ENCODE measurements around the gene AADACL4. TPM values are rescaled to one million over a fixed set of nuclear protein-coding genes. Genes with fewer than 3 reads are reported as not detected.
"Not testable (repeated sequence)": the region's sequence is repeated elsewhere in the genome, so short reads cannot be mapped to it uniquely, and the experiment has no call there.

The AADACL4 gene
- total RNA-seq, 1 donor from 2014 or later: not detected

- no peak for DNase-seq (ENCODE audit: low read depth, low spot score)
- Mint-ChIP-seq H3K9me3 (no peaks in the 10 kb centered on the region), H3K27me3 (ENCODE audit: low read depth) (peaks cover 4% of the 10 kb centered on the region), H3K4me3 (no peak overlapping the region), H3K4me1 (peaks cover 6% of the 10 kb centered on the region), H3K27ac (ENCODE audit: unreplicated experiment) (no peak overlapping the region), H3K36me3 (ENCODE audit: low read depth) (no peaks in the 10 kb centered on the region)
- TF ChIP-seq, protein P1, sequence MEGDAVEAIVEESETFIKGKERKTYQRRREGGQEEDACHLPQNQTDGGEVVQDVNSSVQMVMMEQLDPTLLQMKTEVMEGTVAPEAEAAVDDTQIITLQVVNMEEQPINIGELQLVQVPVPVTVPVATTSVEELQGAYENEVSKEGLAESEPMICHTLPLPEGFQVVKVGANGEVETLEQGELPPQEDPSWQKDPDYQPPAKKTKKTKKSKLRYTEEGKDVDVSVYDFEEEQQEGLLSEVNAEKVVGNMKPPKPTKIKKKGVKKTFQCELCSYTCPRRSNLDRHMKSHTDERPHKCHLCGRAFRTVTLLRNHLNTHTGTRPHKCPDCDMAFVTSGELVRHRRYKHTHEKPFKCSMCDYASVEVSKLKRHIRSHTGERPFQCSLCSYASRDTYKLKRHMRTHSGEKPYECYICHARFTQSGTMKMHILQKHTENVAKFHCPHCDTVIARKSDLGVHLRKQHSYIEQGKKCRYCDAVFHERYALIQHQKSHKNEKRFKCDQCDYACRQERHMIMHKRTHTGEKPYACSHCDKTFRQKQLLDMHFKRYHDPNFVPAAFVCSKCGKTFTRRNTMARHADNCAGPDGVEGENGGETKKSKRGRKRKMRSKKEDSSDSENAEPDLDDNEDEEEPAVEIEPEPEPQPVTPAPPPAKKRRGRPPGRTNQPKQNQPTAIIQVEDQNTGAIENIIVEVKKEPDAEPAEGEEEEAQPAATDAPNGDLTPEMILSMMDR (conservative IDR thresholded peaks at IDR 0.05): no peak
Measured at GRCh38 chr1:12709696-12710095, 65.8 kb downstream of the AADACL4 start.

DNA sequence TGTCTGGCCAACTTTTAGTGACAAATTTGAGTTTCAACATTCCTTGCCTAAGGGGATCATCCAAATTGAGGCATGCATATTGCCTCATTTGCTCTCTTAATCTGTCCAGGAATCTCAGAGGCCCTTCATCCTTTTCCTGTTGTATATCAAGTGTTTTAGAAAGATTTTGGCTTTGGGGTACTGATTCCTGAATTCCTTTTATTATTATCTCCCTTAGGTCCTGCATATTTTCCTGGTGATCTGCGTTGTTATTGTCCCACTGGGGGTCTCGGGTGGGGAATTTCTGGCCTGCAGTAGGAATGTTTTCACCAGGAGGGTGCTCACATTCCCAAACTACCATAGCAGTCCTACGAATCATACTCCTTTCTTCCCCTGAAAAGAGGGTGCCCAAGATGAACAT is 67.7 kb downstream of the AADACL4 start:
- no peak for DNase-seq (ENCODE audit: low read depth, low spot score)
- Mint-ChIP-seq H3K9me3 (no peaks in the 10 kb centered on the region), H3K4me3 (no peak overlapping the region), H3K27me3 (ENCODE audit: low read depth) (peaks cover 4% of the 10 kb centered on the region), H3K27ac (ENCODE audit: unreplicated experiment) (no peak overlapping the region), H3K36me3 (ENCODE audit: low read depth) (no peaks in the 10 kb centered on the region), H3K4me1 (peaks cover 13% of the 10 kb centered on the region)
- TF ChIP-seq, protein P1 (conservative IDR thresholded peaks at IDR 0.05): no peak

- no peaks in the 10 kb centered on the region for H3K9me3 Mint-ChIP-seq
- peaks cover 13% of the 10 kb centered on the region for H3K4me1 Mint-ChIP-seq
- peaks cover 4% of the 10 kb centered on the region for H3K27me3 Mint-ChIP-seq (ENCODE audit: low read depth)
- H3K4me3 Mint-ChIP-seq: no peak overlapping the region
- no peak overlapping the region for H3K27ac Mint-ChIP-seq (ENCODE audit: unreplicated experiment)
- no peak for DNase-seq (ENCODE audit: low read depth, low spot score)
- no peaks in the 10 kb centered on the region for H3K36me3 Mint-ChIP-seq (ENCODE audit: low read depth)
- TF ChIP-seq, protein P1 (conservative IDR thresholded peaks at IDR 0.05): no peak
Measured at GRCh38 chr1:12712076-12712475, 68.2 kb downstream of the AADACL4 start.

- DNase-seq (ENCODE audit: low read depth, low spot score): no peak
- Mint-ChIP-seq H3K4me1 (peaks cover 20% of the 10 kb centered on the region), H3K4me3 (no peak overlapping the region), H3K9me3 (no peaks in the 10 kb centered on the region), H3K36me3 (ENCODE audit: low read depth) (no peaks in the 10 kb centered on the region), H3K27me3 (ENCODE audit: low read depth) (peaks cover 4% of the 10 kb centered on the region), H3K27ac (ENCODE audit: unreplicated experiment) (no peak overlapping the region)
- TF ChIP-seq, protein P1 (conservative IDR thresholded peaks at IDR 0.05): no peak
Measured at GRCh38 chr1:12712929-12713328, 69.0 kb downstream of the AADACL4 start.

DNA sequence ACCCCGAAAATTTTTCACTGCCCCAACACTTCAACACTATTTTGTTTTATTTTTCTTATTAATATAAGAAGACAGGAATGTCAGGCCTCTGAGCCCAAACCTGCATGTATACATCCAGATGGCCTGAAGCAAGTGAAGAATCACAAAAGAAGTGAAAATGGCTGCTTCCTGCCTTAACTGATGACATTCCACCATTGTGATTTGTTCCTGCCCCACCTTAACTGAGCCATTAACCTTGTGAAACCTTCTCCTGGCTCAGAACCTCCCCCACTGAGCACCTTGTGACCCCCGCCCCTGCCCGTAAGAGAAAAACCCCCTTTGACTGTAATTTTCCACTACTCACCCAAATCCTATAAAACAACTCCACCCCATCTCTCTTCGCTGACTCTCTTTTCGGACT is 69.8 kb downstream of the AADACL4 start:
- not testable (repeated sequence) for H3K36me3 Mint-ChIP-seq (ENCODE audit: low read depth); H3K4me3 Mint-ChIP-seq; H3K9me3 Mint-ChIP-seq; DNase-seq (ENCODE audit: low read depth, low spot score); H3K27ac Mint-ChIP-seq (ENCODE audit: unreplicated experiment); H3K27me3 Mint-ChIP-seq (ENCODE audit: low read depth)
- H3K4me1 Mint-ChIP-seq: peaks cover 20% of the 10 kb centered on the region

DNA sequence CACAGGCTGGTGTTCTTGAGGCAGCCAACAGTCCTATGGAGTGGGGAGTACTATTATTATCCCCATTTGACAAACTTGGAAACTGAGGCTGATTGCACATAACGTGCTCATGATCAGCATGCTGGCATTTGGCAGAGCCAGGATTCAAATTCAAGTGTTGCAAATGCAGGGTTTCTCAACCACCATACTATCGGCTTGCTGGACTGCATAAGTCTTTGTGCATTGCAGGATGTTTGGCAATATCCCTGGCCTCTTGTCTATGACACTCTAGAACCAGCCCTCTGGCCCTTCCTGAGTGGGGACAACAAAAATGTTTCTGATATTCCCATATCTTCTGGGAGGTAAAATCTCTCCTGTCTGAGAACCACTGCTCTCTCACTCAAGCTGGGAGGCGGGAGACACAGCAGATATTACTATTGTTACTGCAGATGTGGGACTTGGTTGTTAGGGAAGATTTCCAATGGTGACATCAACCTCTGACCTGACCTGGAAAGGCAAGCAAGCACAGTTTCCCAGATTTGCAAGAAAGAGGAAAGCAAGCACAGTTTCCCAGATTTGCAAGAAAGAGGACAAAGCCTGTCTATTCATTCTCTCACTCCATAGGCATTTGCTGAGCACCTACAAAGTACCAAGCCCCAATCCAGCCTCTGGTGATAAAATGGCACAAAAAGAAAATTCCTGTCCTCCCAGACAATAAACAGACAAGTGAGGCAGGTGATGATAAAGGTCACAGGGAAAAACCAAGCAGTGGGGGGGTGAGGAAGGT is 71.0 kb downstream of the AADACL4 start:
- DNase-seq (ENCODE audit: low read depth, low spot score): no peak
- Mint-ChIP-seq H3K4me1 (peaks cover 20% of the 10 kb centered on the region), H3K27ac (ENCODE audit: unreplicated experiment) (no peak overlapping the region), H3K9me3 (no peaks in the 10 kb centered on the region), H3K36me3 (ENCODE audit: low read depth) (no peaks in the 10 kb centered on the region), H3K27me3 (ENCODE audit: low read depth) (peaks cover 4% of the 10 kb centered on the region), H3K4me3 (no peak overlapping the region)
- TF ChIP-seq, protein P1 (conservative IDR thresholded peaks at IDR 0.05): no peak

All from neural crest cell (in vitro differentiated cells).